Skeletal muscle satellite cell (primary cell): Measurements from ENCODE around the gene LSM14A.

Source experiments
- H3K27me3 ChIP-seq: 2 replicates; pipeline ENCODE4 v1.7.0; 2013; ENCODE audit warnings: low read length; ENCODE audit not compliant: control insufficient read depth, insufficient read depth
- H3K36me3 ChIP-seq: 2 replicates; pipeline ENCODE4 v1.7.0; 2013; ENCODE audit warnings: mild to moderate bottlenecking, control low read depth, low read length; ENCODE audit not compliant: insufficient read depth
- H3K4me1 ChIP-seq: 2 replicates; pipeline ENCODE4 v1.7.0; 2013; ENCODE audit warnings: low read length; ENCODE audit not compliant: control insufficient read depth, insufficient read depth
- H3K4me2 ChIP-seq: 2 replicates; pipeline ENCODE4 v1.7.0; 2013; ENCODE audit warnings: mild to moderate bottlenecking, low read length
- H3K4me3 ChIP-seq: 2 replicates; pipeline ENCODE4 v1.7.0; 2013; ENCODE audit warnings: low read length
- H3K9ac ChIP-seq: 2 replicates; pipeline ENCODE4 v1.7.0; 2013; ENCODE audit warnings: mild to moderate bottlenecking, low read depth, low read length, moderate library complexity
- H3K9me3 ChIP-seq: replicated peaks from 2 replicates; pipeline ENCODE4 v1.7.0; 2013; ENCODE audit warnings: mild to moderate bottlenecking, control low read depth, low read length

The LSM14A gene

GRCh38 chr19:34218818-34219164 lies 46.5 kb downstream of the LSM14A start:
- H3K4me1 ChIP-seq: peaks cover 16% of the 10 kb centered on the region
- no peaks in the 10 kb centered on the region for H3K27me3 ChIP-seq
- peak overlapping the region; percentile 48 for H3K4me2 ChIP-seq
- H3K4me3 ChIP-seq: no peak overlapping the region
- H3K36me3 ChIP-seq: peaks cover 55% of the 10 kb centered on the region
- no peaks in the 10 kb centered on the region for H3K9me3 ChIP-seq
- H3K9ac ChIP-seq: no peak overlapping the region

GRCh38 chr19:34220472-34221063 lies 48.3 kb downstream of the LSM14A start:
- Histone ChIP-seq H3K36me3 (peaks cover 60% of the 10 kb centered on the region), H3K9me3 (no peaks in the 10 kb centered on the region), H3K4me1 (peaks cover 30% of the 10 kb centered on the region), H3K27me3 (no peaks in the 10 kb centered on the region), H3K4me2 (no peak overlapping the region), H3K9ac (no peak overlapping the region), H3K4me3 (no peak overlapping the region)

- peaks cover 69% of the 10 kb centered on the region for H3K36me3 ChIP-seq
- H3K27me3 ChIP-seq: no peaks in the 10 kb centered on the region
- no peak overlapping the region for H3K4me2 ChIP-seq
- H3K4me3 ChIP-seq: no peak overlapping the region
- no peaks in the 10 kb centered on the region for H3K9me3 ChIP-seq
- H3K4me1 ChIP-seq: peaks cover 38% of the 10 kb centered on the region
- no peak overlapping the region for H3K9ac ChIP-seq
Observed at GRCh38 chr19:34222386-34222785, 50.1 kb downstream of the LSM14A start.

GRCh38 chr19:34224996-34225658 lies 52.8 kb downstream of the LSM14A start:
- Histone ChIP-seq H3K9me3 (no peaks in the 10 kb centered on the region), H3K27me3 (no peaks in the 10 kb centered on the region), H3K36me3 (peaks cover 80% of the 10 kb centered on the region), H3K9ac (no peak overlapping the region), H3K4me1 (peaks cover 36% of the 10 kb centered on the region), H3K4me2 (peak overlapping the region; percentile 41), H3K4me3 (no peak overlapping the region)

- Histone ChIP-seq H3K9ac (no peak overlapping the region), H3K9me3 (no peaks in the 10 kb centered on the region), H3K27me3 (no peaks in the 10 kb centered on the region), H3K4me3 (no peak overlapping the region), H3K4me2 (peak overlapping the region; percentile 41), H3K36me3 (peaks cover 80% of the 10 kb centered on the region), H3K4me1 (peaks cover 36% of the 10 kb centered on the region)
Observed at GRCh38 chr19:34225659-34226015, 53.3 kb downstream of the LSM14A start.

- no peak overlapping the region for H3K4me2 ChIP-seq
- H3K36me3 ChIP-seq: peaks cover 81% of the 10 kb centered on the region
- H3K4me1 ChIP-seq: peaks cover 36% of the 10 kb centered on the region
- no peaks in the 10 kb centered on the region for H3K9me3 ChIP-seq
- no peaks in the 10 kb centered on the region for H3K27me3 ChIP-seq
- no peak overlapping the region for H3K9ac ChIP-seq
- H3K4me3 ChIP-seq: no peak overlapping the region
Observed at GRCh38 chr19:34226036-34226435, 53.7 kb downstream of the LSM14A start.

- no peak overlapping the region for H3K4me2 ChIP-seq
- H3K27me3 ChIP-seq: no peaks in the 10 kb centered on the region
- no peak overlapping the region for H3K4me3 ChIP-seq
- H3K9me3 ChIP-seq: no peaks in the 10 kb centered on the region
- H3K4me1 ChIP-seq: peaks cover 53% of the 10 kb centered on the region
- no peak overlapping the region for H3K9ac ChIP-seq
- H3K36me3 ChIP-seq: peaks cover 62% of the 10 kb centered on the region
Observed at GRCh38 chr19:34228347-34228746, 56.0 kb downstream of the LSM14A start.

- peaks cover 58% of the 10 kb centered on the region for H3K36me3 ChIP-seq
- H3K4me3 ChIP-seq: no peak overlapping the region
- peaks cover 57% of the 10 kb centered on the region for H3K4me1 ChIP-seq
Observed at GRCh38 chr19:34228762-34229161, 56.5 kb downstream of the LSM14A start.

GRCh38 chr19:34229721-34230120 lies 57.4 kb downstream of the LSM14A start:
- Histone ChIP-seq H3K9ac (no peak overlapping the region), H3K4me3 (no peak overlapping the region), H3K4me2 (no peak overlapping the region), H3K9me3 (no peaks in the 10 kb centered on the region), H3K27me3 (no peaks in the 10 kb centered on the region), H3K4me1 (peaks cover 52% of the 10 kb centered on the region), H3K36me3 (peaks cover 50% of the 10 kb centered on the region)

More at GRCh38 chr19:34228762-34229161, 56.5 kb downstream of the LSM14A start:
- Histone ChIP-seq H3K9ac (no peak overlapping the region), H3K4me2 (no peak overlapping the region), H3K9me3 (no peaks in the 10 kb centered on the region), H3K27me3 (no peaks in the 10 kb centered on the region)

GRCh38 chr19:34230820-34231219 lies 58.5 kb downstream of the LSM14A start:
- no peaks in the 10 kb centered on the region for H3K27me3 ChIP-seq
- no peaks in the 10 kb centered on the region for H3K9me3 ChIP-seq
- no peak overlapping the region for H3K4me3 ChIP-seq
- peaks cover 41% of the 10 kb centered on the region for H3K4me1 ChIP-seq
- H3K4me2 ChIP-seq: no peak overlapping the region
- H3K9ac ChIP-seq: no peak overlapping the region
- peaks cover 43% of the 10 kb centered on the region for H3K36me3 ChIP-seq

- no peak overlapping the region for H3K4me2 ChIP-seq
- peaks cover 37% of the 10 kb centered on the region for H3K36me3 ChIP-seq
- no peaks in the 10 kb centered on the region for H3K27me3 ChIP-seq
- no peaks in the 10 kb centered on the region for H3K9me3 ChIP-seq
- H3K4me3 ChIP-seq: no peak overlapping the region
- H3K9ac ChIP-seq: no peak overlapping the region
- peaks cover 41% of the 10 kb centered on the region for H3K4me1 ChIP-seq
Observed at GRCh38 chr19:34231439-34231838, 59.1 kb downstream of the LSM14A start.
